Measurements from ENCODE around the gene ANXA5. TPM values are rescaled to one million over a fixed set of nuclear protein-coding genes. Genes with fewer than 3 reads are reported as not detected.

The ANXA5 gene
- total RNA-seq, 1 donor from 2014 or later, result 382 TPM

DNA sequence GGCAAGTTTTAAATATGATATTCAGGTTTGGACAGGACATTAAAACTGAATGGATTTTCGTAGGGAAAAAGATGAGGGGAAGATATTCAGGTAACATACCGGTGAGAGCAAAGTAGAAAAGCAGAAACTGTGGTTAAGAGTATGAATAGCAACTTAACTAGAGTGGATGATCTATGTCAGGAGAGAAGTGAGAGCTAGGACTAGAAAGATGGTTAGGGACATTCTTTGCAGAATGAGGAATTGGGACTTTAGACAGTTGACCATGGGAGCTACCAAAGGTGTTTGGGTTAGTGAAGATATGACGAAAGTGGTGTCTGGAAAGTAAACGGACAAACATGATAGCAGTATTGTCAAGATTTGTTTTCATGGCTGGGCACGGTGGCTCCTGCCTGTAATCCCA lies 45.2 kb downstream of the ANXA5 start:
- intact Hi-C loops (cut with DNase I), result no loop called here
- H3K4me3 ChIP-seq, result no peak overlapping the region
- H3K4me1 ChIP-seq, result no peaks in the 10 kb centered on the region
- DNase-seq (no peak), ATAC-seq (no peak)
- H3K36me3 ChIP-seq, result no peaks in the 10 kb centered on the region
- no peaks in the 10 kb centered on the region for H3K27me3 ChIP-seq
- no peaks in the 10 kb centered on the region for H3K9me3 ChIP-seq
- no peak for TF ChIP-seq CTCF (IDR thresholded peaks at IDR 0.05)
- no peak overlapping the region for H3K27ac ChIP-seq

- H3K4me3 ChIP-seq, result no peak overlapping the region
- no peaks in the 10 kb centered on the region for H3K9me3 ChIP-seq
- no peaks in the 10 kb centered on the region for H3K27me3 ChIP-seq
- H3K36me3 ChIP-seq, result no peaks in the 10 kb centered on the region
- no peak overlapping the region for H3K27ac ChIP-seq
- intact Hi-C loops (cut with DNase I), result no loop called here
- ATAC-seq, result no peak
- DNase-seq, result no peak
- no peak for TF ChIP-seq CTCF (IDR thresholded peaks at IDR 0.05)
- no peaks in the 10 kb centered on the region for H3K4me1 ChIP-seq
These were observed 46.0 kb downstream of the ANXA5 start for GRCh38 chr4:121650741-121651140.

GRCh38 chr4:121648516-121648915 lies 48.3 kb downstream of the ANXA5 start:
- peak; percentile 33 for ATAC-seq
- no peaks in the 10 kb centered on the region for H3K27me3 ChIP-seq
- TF ChIP-seq CTCF (IDR thresholded peaks at IDR 0.05), result no peak
- intact Hi-C loops (cut with DNase I), result no loop called here
- H3K27ac ChIP-seq, result no peak overlapping the region
- H3K4me1 ChIP-seq, result no peaks in the 10 kb centered on the region
- no peak for DNase-seq
- H3K4me3 ChIP-seq, result no peak overlapping the region
- no peaks in the 10 kb centered on the region for H3K36me3 ChIP-seq
- no peaks in the 10 kb centered on the region for H3K9me3 ChIP-seq

- DNase-seq (no peak), ATAC-seq (no peak)
- Histone ChIP-seq H3K9me3 (no peaks in the 10 kb centered on the region), H3K4me1 (no peaks in the 10 kb centered on the region), H3K27ac (no peak overlapping the region), H3K4me3 (no peak overlapping the region), H3K36me3 (no peaks in the 10 kb centered on the region), H3K27me3 (no peaks in the 10 kb centered on the region)
- no peak for TF ChIP-seq CTCF (IDR thresholded peaks at IDR 0.05)
- intact Hi-C loops (cut with DNase I), result no loop called here
These were observed 53.7 kb downstream of the ANXA5 start for GRCh38 chr4:121642876-121643585.

- TF ChIP-seq CTCF (IDR thresholded peaks at IDR 0.05), result no peak
- Histone ChIP-seq H3K4me1 (no peaks in the 10 kb centered on the region), H3K9me3 (no peaks in the 10 kb centered on the region), H3K36me3 (no peaks in the 10 kb centered on the region), H3K4me3 (no peak overlapping the region), H3K27ac (no peak overlapping the region), H3K27me3 (no peaks in the 10 kb centered on the region)
- DNase-seq (no peak), ATAC-seq (no peak)
- intact Hi-C loops (cut with DNase I), result no loop called here
These were observed 54.5 kb downstream of the ANXA5 start for GRCh38 chr4:121642292-121642691.

- Histone ChIP-seq H3K27ac (no peak overlapping the region), H3K36me3 (no peaks in the 10 kb centered on the region), H3K4me3 (no peak overlapping the region), H3K4me1 (no peaks in the 10 kb centered on the region), H3K9me3 (no peaks in the 10 kb centered on the region), H3K27me3 (no peaks in the 10 kb centered on the region)
- no peak for TF ChIP-seq CTCF (IDR thresholded peaks at IDR 0.05)
- intact Hi-C loops (cut with DNase I), result no loop called here
- ATAC-seq (no peak), DNase-seq (no peak)
These were observed 63.1 kb downstream of the ANXA5 start for GRCh38 chr4:121633653-121634052.
